Upper lobe of left lung (tissue), 6 donors: Measurements from ENCODE around the gene COTL1. TPM values are rescaled to one million over a fixed set of nuclear protein-coding genes. Genes with fewer than 3 reads are reported as not detected.
A peak's percentile ranks its signal among the peaks of the same experiment; 100 is the strongest.
"Not testable (repeated sequence)": the region's sequence is repeated elsewhere in the genome, so short reads cannot be mapped to it uniquely, and the experiment has no call there.

Experiments used
- ATAC-seq, 2 donors: fragments of 200-7000 bp; cut with Tn5 transposase; one replicate each; pipeline ENCODE4 v1.9.1; 2022; ENCODE audit warnings: mild to moderate bottlenecking in 2 of 2, moderate library complexity in 2 of 2; ENCODE audit not compliant: low FRiP score in 2 of 2
- DNase-seq, 2 donors: peaks; one replicate each; pipeline ENCODE4 v3.0.0-alpha.2; 2019 to 2020
- H3K27ac ChIP-seq, 4 donors: fragments of 200-600 bp; sonication (generic); one replicate each; pipeline ENCODE4 v1.5.1; 2016 to 2019
- H3K27me3 ChIP-seq, 4 donors: fragments of 200-600 bp; sonication (generic); one replicate each; pipeline ENCODE4 v1.5.1; 2017 to 2019
- H3K36me3 ChIP-seq, 4 donors: fragments of 200-600 bp; sonication (generic); one replicate each; pipeline ENCODE4 v1.5.1; 2016 to 2019
- H3K4me1 ChIP-seq, 4 donors: fragments of 200-600 bp; sonication (generic); one replicate each; pipeline ENCODE4 v1.5.1; 2018 to 2019
- H3K4me3 ChIP-seq, 4 donors: fragments of 200-600 bp; sonication (generic); one replicate each; pipeline ENCODE4 v1.5.1; 2017 to 2019; ENCODE audit warnings: mild to moderate bottlenecking in 2 of 4, moderate library complexity in 1 of 4
- H3K9me3 ChIP-seq, 4 donors: fragments of 200-600 bp; sonication (generic); one replicate each; pipeline ENCODE4 v1.5.1; 2018 to 2019
- EP300 ChIP-seq, 4 donors: sonication (generic); formaldehyde crosslinking; IDR thresholded peaks; one replicate each; pipeline ENCODE4 v1.5.1; 2017; ENCODE audit warnings: antibody characterized with exemption in 4 of 4, control low read depth in 2 of 4
- POLR2A ChIP-seq, 4 donors: fragments of 450-650 bp; IDR thresholded peaks; one replicate each; pipeline ENCODE4 v1.5.1; 2016 to 2017; ENCODE audit warnings: antibody characterized with exemption in 4 of 4, mild to moderate bottlenecking in 2 of 4
- POLR2AphosphoS5 ChIP-seq, 2 donors: sonication (generic); formaldehyde crosslinking; IDR thresholded peaks; one replicate each; pipeline ENCODE4 v1.5.1; 2017; ENCODE audit warnings: antibody characterized with exemption in 2 of 2
- WGBS, 2 donors: methylation state at CpG; one replicate each; pipeline ENCODE4 v1.1.5; 2017 to 2018; 5-methylcytosine and 5-hydroxymethylcytosine counted together
- total RNA-seq, 6 donors: library from RNA; depleted of rRNA in 4 of 6; stranded (reverse); fragments of >200 nt in 4 of 6; gene quantifications; one replicate each; pipeline versions ENCODE4 v1.1.0 to v1.2.1, GENCODE V29; 2016 to 2021
- TF ChIP-seq, protein P1 (sequence below), 6 experiments: fragments of 450-650 bp in 4 of 6; fragments of 200-600 bp in 2 of 6; sonication (generic) in 2 of 6; IDR thresholded peaks; one replicate each; pipeline ENCODE4 v1.5.1; 2016 to 2019; ENCODE audit warnings: antibody characterized with exemption in 6 of 6
- donor health status: DM: no; HTN: no; CAD: no; lungs with moderate emphysema.
- donor health status: DM: no; HTN: yes; CAD: no; lungs with severe emphysema.

COTL1 gene
- total RNA-seq, 6 donors from 2014 or later = 31.6 to 256 (median 75.6) TPM

DNA sequence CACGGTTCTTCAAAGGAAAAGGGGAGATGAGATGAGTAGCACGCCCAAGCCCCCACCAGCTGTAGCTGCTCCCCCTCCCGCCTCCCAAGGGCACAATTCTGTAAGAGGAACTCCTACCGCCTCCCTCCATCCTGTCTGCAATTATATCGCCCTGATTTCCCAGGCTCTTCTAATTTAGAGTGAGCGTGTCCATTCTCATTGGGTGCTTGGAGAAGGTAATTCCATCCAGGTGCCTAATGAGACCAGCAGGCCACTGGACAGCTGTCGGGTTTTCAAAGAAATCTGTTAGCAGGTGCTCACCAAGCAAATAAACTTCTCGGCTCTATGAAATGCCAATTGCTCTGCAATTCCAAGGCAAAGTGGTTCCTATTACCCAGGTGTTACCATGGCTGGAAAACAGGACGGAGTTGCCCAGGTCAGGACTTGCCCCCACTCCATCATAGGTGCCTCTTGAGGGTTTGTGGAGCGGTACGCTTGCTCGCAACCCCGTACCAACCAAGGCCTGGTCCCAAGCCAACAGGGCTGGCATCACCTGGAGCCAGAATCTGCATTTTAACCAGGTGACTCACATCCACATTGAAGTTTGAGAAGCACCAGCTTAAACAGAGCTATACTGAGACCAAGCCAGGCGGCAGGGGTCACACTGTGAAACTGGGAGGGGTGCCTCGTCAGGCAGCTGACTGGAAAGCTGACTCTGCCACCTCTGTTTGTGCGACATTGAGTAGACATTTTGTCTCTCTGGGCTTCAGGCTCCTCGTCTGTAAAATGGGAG lies 97.0 kb downstream of the COTL1 start:
- WGBS, 2 donors = 52 to 72% methylated on average over 13 to 17 of the region's 17 CpGs
- Histone ChIP-seq H3K4me1 (peaks cover 0 to 17% (median 2%) of the 10 kb centered on the region in 4 donors), H3K36me3 (no peaks in the 10 kb centered on the region), H3K4me3 (no peak overlapping the region), H3K27ac (no peak overlapping the region), H3K27me3 (no peaks in the 10 kb centered on the region), H3K9me3 (no peaks in the 10 kb centered on the region)
- peak in 1 of 2 donors; percentile 54 for DNase-seq
- no peak for ATAC-seq
- TF ChIP-seq, protein P1, sequence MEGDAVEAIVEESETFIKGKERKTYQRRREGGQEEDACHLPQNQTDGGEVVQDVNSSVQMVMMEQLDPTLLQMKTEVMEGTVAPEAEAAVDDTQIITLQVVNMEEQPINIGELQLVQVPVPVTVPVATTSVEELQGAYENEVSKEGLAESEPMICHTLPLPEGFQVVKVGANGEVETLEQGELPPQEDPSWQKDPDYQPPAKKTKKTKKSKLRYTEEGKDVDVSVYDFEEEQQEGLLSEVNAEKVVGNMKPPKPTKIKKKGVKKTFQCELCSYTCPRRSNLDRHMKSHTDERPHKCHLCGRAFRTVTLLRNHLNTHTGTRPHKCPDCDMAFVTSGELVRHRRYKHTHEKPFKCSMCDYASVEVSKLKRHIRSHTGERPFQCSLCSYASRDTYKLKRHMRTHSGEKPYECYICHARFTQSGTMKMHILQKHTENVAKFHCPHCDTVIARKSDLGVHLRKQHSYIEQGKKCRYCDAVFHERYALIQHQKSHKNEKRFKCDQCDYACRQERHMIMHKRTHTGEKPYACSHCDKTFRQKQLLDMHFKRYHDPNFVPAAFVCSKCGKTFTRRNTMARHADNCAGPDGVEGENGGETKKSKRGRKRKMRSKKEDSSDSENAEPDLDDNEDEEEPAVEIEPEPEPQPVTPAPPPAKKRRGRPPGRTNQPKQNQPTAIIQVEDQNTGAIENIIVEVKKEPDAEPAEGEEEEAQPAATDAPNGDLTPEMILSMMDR (IDR thresholded peaks at IDR 0.05) = no peak
- TF ChIP-seq POLR2AphosphoS5 (IDR thresholded peaks at IDR 0.05) (no peak), POLR2A (IDR thresholded peaks at IDR 0.05) (no peak), EP300 (IDR thresholded peaks at IDR 0.05) (no peak)

DNA sequence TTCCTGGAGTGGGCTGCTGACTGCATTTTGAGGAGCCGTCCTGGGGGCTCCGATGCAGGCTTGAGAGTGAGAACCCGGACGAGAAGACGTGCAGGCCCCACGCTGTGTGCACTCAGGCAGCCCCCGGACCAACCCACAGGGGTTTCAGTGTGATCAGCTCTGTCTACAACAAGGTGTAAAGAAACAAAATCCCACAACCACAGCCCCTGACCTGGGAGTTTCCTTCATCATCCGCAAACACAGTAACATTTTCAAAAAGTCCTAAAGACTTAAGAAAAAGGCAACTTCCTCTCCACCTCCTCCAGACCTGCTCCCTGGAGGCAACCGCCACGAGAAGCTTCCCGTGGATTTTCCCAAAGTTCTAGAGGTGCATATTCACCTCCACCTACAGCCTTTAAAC lies 98.0 kb downstream of the COTL1 start:
- no peak for DNase-seq
- 78 to 83% methylated on average over 9 to 11 of the region's 11 CpGs for WGBS, 2 donors
- no peak overlapping the region for H3K4me3 ChIP-seq
- TF ChIP-seq EP300 (IDR thresholded peaks at IDR 0.05) (no peak), POLR2A (IDR thresholded peaks at IDR 0.05) (no peak), POLR2AphosphoS5 (IDR thresholded peaks at IDR 0.05) (no peak)
- TF ChIP-seq, protein P1 (IDR thresholded peaks at IDR 0.05) = no peak
- peaks cover 0 to 15% (median 5%) of the 10 kb centered on the region in 4 donors for H3K4me1 ChIP-seq
- no peaks in the 10 kb centered on the region for H3K36me3 ChIP-seq
- H3K9me3 ChIP-seq = no peaks in the 10 kb centered on the region
- H3K27me3 ChIP-seq = no peaks in the 10 kb centered on the region
- no peak overlapping the region for H3K27ac ChIP-seq
- ATAC-seq = no peak

DNA sequence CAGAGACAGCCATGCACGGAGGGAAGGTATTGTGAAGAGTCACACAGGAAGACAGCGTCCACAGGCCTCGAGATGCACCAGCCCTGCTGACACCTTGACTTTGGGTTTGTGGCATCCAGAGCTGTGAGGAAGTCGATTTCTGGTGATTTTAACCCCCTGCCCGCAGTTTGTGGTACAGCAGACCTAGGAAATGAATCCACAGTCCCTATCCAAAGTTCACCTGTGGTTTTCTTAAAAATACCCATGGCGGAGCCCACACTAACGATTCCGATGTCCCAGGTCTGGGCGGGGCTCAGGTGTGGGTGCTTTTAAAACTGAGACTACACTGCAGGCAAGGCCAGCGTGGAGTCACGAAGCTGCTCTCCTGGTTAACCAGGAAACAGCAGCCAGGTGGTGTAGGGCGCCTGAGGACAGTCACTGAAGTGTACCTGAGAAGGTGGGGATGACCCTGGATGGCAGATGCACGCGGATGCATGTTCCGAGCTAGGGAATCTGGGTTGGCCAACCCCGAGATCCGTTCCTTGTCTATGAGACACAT lies 99.0 kb downstream of the COTL1 start:
- TF ChIP-seq POLR2AphosphoS5 (IDR thresholded peaks at IDR 0.05) (no peak), EP300 (IDR thresholded peaks at IDR 0.05) (no peak), POLR2A (IDR thresholded peaks at IDR 0.05) (no peak)
- TF ChIP-seq, protein P1 (IDR thresholded peaks at IDR 0.05) = no peak
- DNase-seq (no peak), ATAC-seq (no peak)
- Histone ChIP-seq H3K4me3 (no peak overlapping the region), H3K9me3 (no peaks in the 10 kb centered on the region), H3K27me3 (no peaks in the 10 kb centered on the region), H3K36me3 (no peaks in the 10 kb centered on the region), H3K27ac (no peak overlapping the region), H3K4me1 (peaks cover 0 to 18% (median 5%) of the 10 kb centered on the region in 4 donors)
- WGBS, 2 donors = 82 to 89% methylated on average over 9 to 17 of the region's 17 CpGs

DNA sequence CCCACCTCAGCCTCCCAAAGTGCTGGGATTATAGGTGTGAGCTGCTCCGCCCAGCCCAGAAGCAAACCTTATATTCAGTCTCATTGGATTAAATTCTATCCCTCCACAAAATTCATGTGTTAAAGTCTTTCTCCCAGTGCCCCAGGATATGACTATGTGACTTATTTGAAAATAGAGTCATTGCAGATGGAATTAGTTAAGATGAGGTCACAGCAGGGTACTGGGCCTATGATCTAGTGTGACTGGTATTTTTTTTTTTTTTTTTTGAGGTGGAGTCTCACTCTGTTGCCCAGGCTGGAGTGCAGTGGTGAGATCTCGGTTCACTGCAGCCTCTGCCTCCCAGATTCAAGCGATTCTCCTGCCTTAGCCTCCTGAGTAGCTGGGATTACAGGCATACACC lies 99.7 kb downstream of the COTL1 start:
- 88 to 100% methylated on average over 3 of the region's 3 CpGs for WGBS, 2 donors
- H3K27ac ChIP-seq, H3K4me3 ChIP-seq, H3K36me3 ChIP-seq, DNase-seq, H3K27me3 ChIP-seq, H3K9me3 ChIP-seq: not testable (repeated sequence)
- H3K4me1 ChIP-seq = peaks cover 0 to 18% (median 5%) of the 10 kb centered on the region in 4 donors
- ATAC-seq = peak in 1 of 2 donors; percentile 25

- H3K4me3 ChIP-seq = no peak overlapping the region
- TF ChIP-seq POLR2A (IDR thresholded peaks at IDR 0.05) = no peak
- TF ChIP-seq, protein P1 (IDR thresholded peaks at IDR 0.05) = no peak
- TF ChIP-seq POLR2AphosphoS5 (IDR thresholded peaks at IDR 0.05) = no peak
- no peak for TF ChIP-seq EP300 (IDR thresholded peaks at IDR 0.05)
- H3K27me3 ChIP-seq = no peaks in the 10 kb centered on the region
- no peak for DNase-seq
- H3K9me3 ChIP-seq = no peaks in the 10 kb centered on the region
- no peaks in the 10 kb centered on the region for H3K36me3 ChIP-seq
- no peak overlapping the region for H3K27ac ChIP-seq
- no peak for ATAC-seq
- WGBS, 2 donors = 85 to 89% methylated on average over 12 of the region's 12 CpGs
- H3K4me1 ChIP-seq = peaks cover 0 to 18% (median 5%) of the 10 kb centered on the region in 4 donors
These were observed 100.5 kb downstream of the COTL1 start for GRCh38 chr16:84517366-84517765.

Other genes starting within 250 kb of the COTL1 start
- 100 to 1,000 TPM in 2 of 6 donors, 10 to 100 TPM in 4; 36.6 to 153 (median 61.5) TPM for gene ATP2C2, start 249.5 kb downstream of the COTL1 start, total RNA-seq
- gene MEAK7, start 113.4 kb downstream of the COTL1 start, total RNA-seq = 10 to 100 TPM in 5 of 6 donors, 1 to 10 TPM in 1; 8.5 to 32.8 (median 12.2) TPM
- 10 to 100 TPM; 44.1 to 92.2 (median 54.2) TPM for gene KLHL36, start 30.4 kb upstream of the COTL1 start, total RNA-seq
- 10 to 100 TPM; 40.9 to 64.7 (median 51.5) TPM for gene USP10, start 81.9 kb upstream of the COTL1 start, total RNA-seq
- 100 to 1,000 TPM in 1 of 6 donors, 10 to 100 TPM in 5; 30.2 to 109 (median 80.8) TPM for gene CRISPLD2, start 201.9 kb upstream of the COTL1 start, total RNA-seq